Measurements from ENCODE around the gene C2orf78. TPM values are rescaled to one million over a fixed set of nuclear protein-coding genes. Genes with fewer than 3 reads are reported as not detected.
"Not testable (repeated sequence)": the region's sequence is repeated elsewhere in the genome, so short reads cannot be mapped to it uniquely, and the experiment has no call there.

The C2orf78 gene
- total and polyA plus RNA-seq, 9 of the 15 experiments (the other 6 are each of a cell fraction or from before 2014, with no cell fraction given) = 0.04 to 0.28 (median 0.20) TPM

GRCh38 chr2:73783402-73783801 is 581 bp upstream of the C2orf78 start:
- in situ Hi-C loops (cut with MboI); H3K27ac ChIP-seq (ENCODE audit: extremely low read depth, low read depth, low read length); H3K27me3 ChIP-seq (ENCODE audit: control insufficient read depth in 2 of 2, insufficient read depth in 2 of 2, low read length in 2 of 2); BruUV-seq (replicated peaks); FAIRE-seq; ATAC-seq; H3K9ac ChIP-seq (ENCODE audit: insufficient read depth in 1 of 2, low read depth in 2 of 2, low read length in 2 of 2); H3K4me3 ChIP-seq; H3K4me1 ChIP-seq (replicated peaks in 1 of 2; ENCODE audit: control insufficient read depth in 2 of 2, insufficient read depth in 2 of 2, low read length in 2 of 2); DNase-seq (ENCODE audit: extremely low read depth in 1 of 4, low spot score in 3 of 4); H3K4me2 ChIP-seq (ENCODE audit: insufficient read depth, low read length); H3K9me3 ChIP-seq (replicated peaks; ENCODE audit: control insufficient read depth, insufficient read depth, low read depth, low read length); POLR2A ChIA-PET; intact Hi-C loops (cut with micrococcal nuclease); CTCF ChIA-PET (ENCODE audit: low intra/inter-chr PET ratio); H3K36me3 ChIP-seq (ENCODE audit: control insufficient read depth, insufficient read depth, low read length); H3K9me1 ChIP-seq (ENCODE audit: control insufficient read depth, insufficient read depth, low read length); H4K20me1 ChIP-seq (replicated peaks; ENCODE audit: control insufficient read depth, insufficient read depth, low read length); TF ChIP-seq ATF3 (CRISPR knock-in tag; conservative IDR thresholded peaks at IDR 0.05): not testable (repeated sequence)
- TF ChIP-seq ATF3 (IDR thresholded peaks at IDR 0.05) (peak; percentile 52; the same call in 1 of the 2 replicates), FOSL1 (tag; conservative IDR thresholded peaks at IDR 0.05) (peak; percentile 52; the same call in 1 of the 2 replicates), MGA (IDR thresholded peaks at IDR 0.05) (peak; percentile 17; the same call in 1 of the 2 replicates), ZBTB11 (CRISPR knock-in tag; IDR thresholded peaks at IDR 0.05) (0 out of 6 replicates have a peak, but pooled peaks of 1 of the 3 experiments have one; percentile 21)
- Histone ChIP-seq H3K79me2 (ENCODE audit: control insufficient read depth, insufficient read depth, low read length) (peaks cover 15% of the 10 kb centered on the region), H2AFZ (ENCODE audit: low read depth, low read length) (peak overlapping the region; percentile 80)
- 50% methylated on average over 15 of the region's 15 CpGs for WGBS (ENCODE audit: insufficient coverage, low coverage, missing lambda C conversion rate)
